ENCODE measurements around the gene STARD9. TPM values are rescaled to one million over a fixed set of nuclear protein-coding genes. Genes with fewer than 3 reads are reported as not detected.

STARD9 gene
- total and polyA plus RNA-seq, 8 donors, result 1.4 to 45.7 (median 11.8) TPM

DNA sequence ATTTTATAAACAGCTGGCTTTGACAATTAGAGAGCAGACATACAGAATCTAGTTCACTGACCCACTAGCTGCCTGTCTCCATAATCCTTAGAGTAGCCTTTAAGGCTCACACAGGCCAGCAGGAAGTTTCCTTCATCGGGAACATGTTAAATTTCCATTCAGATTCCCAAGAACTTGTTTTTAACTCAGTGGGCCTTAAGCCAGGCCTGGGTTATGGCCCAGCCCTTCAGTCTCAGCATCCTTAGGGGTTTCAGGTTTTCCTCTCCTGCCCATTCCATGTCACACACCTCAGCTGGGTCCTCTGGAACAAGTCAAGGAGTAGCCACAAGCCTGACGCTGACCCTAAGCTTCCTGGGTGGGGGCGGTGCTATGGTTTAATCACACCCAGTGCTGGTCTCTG, 146.5 kb downstream of the STARD9 start:
- Histone ChIP-seq H3K4me3 (no peak overlapping the region), H3K36me3 (peaks cover 56 to 99% (median 95%) of the 10 kb centered on the region in 4 donors), H3K27me3 (no peaks in the 10 kb centered on the region), H3K4me1 (no peaks in the 10 kb centered on the region), H3K9me3 (no peaks in the 10 kb centered on the region), H3K27ac (no peak overlapping the region)
- WGBS, 5 donors, result 70 to 86% (median 78%) methylated on average over 3 of the region's 3 CpGs
- intact Hi-C loops (cut with DNase I; ENCODE audit: low total_unique reads), result no loop called here
- no peak for DNase-seq
- TF ChIP-seq POLR2AphosphoS5 (IDR thresholded peaks at IDR 0.05), result no peak
- TF ChIP-seq EP300 (IDR thresholded peaks at IDR 0.05), result no peak
- TF ChIP-seq, protein P1, sequence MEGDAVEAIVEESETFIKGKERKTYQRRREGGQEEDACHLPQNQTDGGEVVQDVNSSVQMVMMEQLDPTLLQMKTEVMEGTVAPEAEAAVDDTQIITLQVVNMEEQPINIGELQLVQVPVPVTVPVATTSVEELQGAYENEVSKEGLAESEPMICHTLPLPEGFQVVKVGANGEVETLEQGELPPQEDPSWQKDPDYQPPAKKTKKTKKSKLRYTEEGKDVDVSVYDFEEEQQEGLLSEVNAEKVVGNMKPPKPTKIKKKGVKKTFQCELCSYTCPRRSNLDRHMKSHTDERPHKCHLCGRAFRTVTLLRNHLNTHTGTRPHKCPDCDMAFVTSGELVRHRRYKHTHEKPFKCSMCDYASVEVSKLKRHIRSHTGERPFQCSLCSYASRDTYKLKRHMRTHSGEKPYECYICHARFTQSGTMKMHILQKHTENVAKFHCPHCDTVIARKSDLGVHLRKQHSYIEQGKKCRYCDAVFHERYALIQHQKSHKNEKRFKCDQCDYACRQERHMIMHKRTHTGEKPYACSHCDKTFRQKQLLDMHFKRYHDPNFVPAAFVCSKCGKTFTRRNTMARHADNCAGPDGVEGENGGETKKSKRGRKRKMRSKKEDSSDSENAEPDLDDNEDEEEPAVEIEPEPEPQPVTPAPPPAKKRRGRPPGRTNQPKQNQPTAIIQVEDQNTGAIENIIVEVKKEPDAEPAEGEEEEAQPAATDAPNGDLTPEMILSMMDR (IDR thresholded peaks at IDR 0.05), result no peak
- TF ChIP-seq POLR2A (IDR thresholded peaks at IDR 0.05), result no peak

DNA sequence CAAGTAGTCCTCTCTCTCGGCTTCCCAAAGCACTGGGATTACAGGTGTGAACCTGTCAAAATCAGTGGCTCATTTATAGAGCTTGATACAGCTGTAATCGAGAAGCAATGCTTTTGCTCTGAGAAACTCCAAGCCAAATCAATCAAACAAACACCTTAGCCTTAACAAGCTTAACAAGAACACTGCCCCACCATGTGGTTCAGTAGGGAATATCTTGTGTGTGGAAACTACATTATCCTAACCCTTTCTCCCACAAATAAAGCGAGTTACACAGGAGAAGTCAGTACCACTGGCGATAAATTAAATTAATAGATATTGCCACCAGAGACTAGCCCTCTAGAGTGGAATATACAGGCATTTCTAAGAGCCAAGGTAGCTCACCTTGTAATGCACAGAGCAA, 147.7 kb downstream of the STARD9 start:
- no peaks in the 10 kb centered on the region for H3K27me3 ChIP-seq
- H3K36me3 ChIP-seq, result peaks cover 68 to 99% (median 97%) of the 10 kb centered on the region in 4 donors
- intact Hi-C loops (cut with DNase I; ENCODE audit: low total_unique reads), result no loop called here
- H3K4me3 ChIP-seq, result no peak overlapping the region
- peaks cover 0 to 5% (median 0%) of the 10 kb centered on the region in 4 donors for H3K4me1 ChIP-seq
- 78 to 85% (median 84%) methylated on average over 4 of the region's 4 CpGs for WGBS, 5 donors
- no peak overlapping the region for H3K27ac ChIP-seq
- TF ChIP-seq EP300 (IDR thresholded peaks at IDR 0.05) (no peak), POLR2AphosphoS5 (IDR thresholded peaks at IDR 0.05) (no peak), POLR2A (IDR thresholded peaks at IDR 0.05) (no peak)
- TF ChIP-seq, protein P1 (IDR thresholded peaks at IDR 0.05), result no peak
- no peaks in the 10 kb centered on the region for H3K9me3 ChIP-seq
- no peak for DNase-seq

DNA sequence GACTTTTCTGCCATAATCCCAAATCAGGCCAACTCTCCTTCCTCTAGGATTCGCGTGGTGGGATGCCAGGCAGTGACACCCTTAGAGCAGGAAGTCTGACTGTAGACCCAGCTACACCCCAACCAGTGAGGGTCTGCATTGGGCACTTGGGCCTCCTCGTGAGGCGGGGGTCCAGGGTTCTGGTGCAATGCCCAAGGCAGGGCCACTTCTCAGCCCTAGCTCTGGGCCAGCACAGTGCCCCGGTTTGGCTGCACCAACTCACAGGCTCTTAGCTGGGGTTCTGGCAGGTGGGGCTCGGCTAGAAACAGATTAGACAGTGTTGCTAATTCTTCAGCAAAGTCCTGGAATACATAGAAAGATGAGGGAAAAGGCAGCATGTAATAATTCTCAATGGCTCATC, 148.9 kb downstream of the STARD9 start:
- Histone ChIP-seq H3K36me3 (peaks cover 76 to 100% (median 97%) of the 10 kb centered on the region in 4 donors), H3K4me1 (peaks cover 0 to 11% (median under 1%) of the 10 kb centered on the region in 4 donors), H3K4me3 (no peak overlapping the region), H3K27me3 (no peaks in the 10 kb centered on the region), H3K9me3 (no peaks in the 10 kb centered on the region), H3K27ac (no peak overlapping the region)
- no peak for DNase-seq
- 85 to 96% (median 88%) methylated on average over 6 of the region's 6 CpGs for WGBS, 5 donors
- TF ChIP-seq EP300 (IDR thresholded peaks at IDR 0.05) (no peak), POLR2A (IDR thresholded peaks at IDR 0.05) (no peak), POLR2AphosphoS5 (IDR thresholded peaks at IDR 0.05) (no peak)
- TF ChIP-seq, protein P1 (IDR thresholded peaks at IDR 0.05), result no peak
- intact Hi-C loops (cut with DNase I; ENCODE audit: low total_unique reads), result no loop called here

DNA sequence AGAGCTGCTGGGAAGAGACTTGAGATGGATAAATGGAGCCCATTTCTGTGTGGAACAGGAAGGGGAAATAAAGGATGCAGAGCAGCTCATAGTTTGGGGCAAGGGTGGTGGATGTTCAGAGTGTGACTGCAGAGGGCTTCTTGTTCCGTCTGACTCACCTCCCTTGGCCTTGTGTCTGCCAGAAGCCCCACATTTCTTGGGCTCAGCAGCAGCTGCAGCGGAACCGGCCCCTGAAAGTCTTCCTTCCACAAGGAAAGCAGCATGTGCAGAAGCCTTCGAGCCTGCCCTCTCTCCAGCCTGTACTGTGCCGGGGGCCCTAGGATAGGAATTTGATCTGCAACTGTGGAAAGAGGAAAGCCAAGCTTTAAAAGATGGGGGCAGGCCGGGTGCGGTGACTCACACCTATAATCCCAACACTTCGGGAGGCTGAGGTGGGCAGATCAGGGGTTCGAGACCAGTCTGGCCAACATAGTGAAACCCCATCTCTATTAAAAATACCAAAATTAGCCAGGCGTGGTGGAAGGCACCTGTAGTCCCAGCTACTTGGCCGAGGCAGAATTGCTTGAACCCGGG, 150.0 kb downstream of the STARD9 start:
- DNase-seq, result no peak
- Histone ChIP-seq H3K36me3 (peaks cover 75 to 100% (median 97%) of the 10 kb centered on the region in 4 donors), H3K27ac (no peak overlapping the region), H3K9me3 (no peaks in the 10 kb centered on the region), H3K27me3 (no peaks in the 10 kb centered on the region), H3K4me3 (no peak overlapping the region), H3K4me1 (peaks cover 0 to 11% (median 3%) of the 10 kb centered on the region in 4 donors)
- 86 to 94% (median 91%) methylated on average over 12 of the region's 12 CpGs for whole genome bisulfite sequencing, 5 donors
- TF ChIP-seq EP300 (IDR thresholded peaks at IDR 0.05) (no peak), POLR2A (IDR thresholded peaks at IDR 0.05) (no peak), POLR2AphosphoS5 (IDR thresholded peaks at IDR 0.05) (no peak)
- TF ChIP-seq, protein P1 (IDR thresholded peaks at IDR 0.05), result no peak
- intact Hi-C loops (cut with DNase I; ENCODE audit: low total_unique reads), result no loop called here
